GM18873 (cell line): ENCODE data around the gene MAPT.
"Not testable (repeated sequence)": the region's sequence is repeated elsewhere in the genome, so short reads cannot be mapped to it uniquely, and the experiment has no call there.

Source experiments
- ATAC-seq: cut with Tn5 transposase; IDR thresholded peaks from one replicate; pipeline ENCODE4 v1.9.1; 2021; ENCODE audit warnings: mild to moderate bottlenecking, moderate library complexity, moderate number of reproducible peaks; ENCODE audit not compliant: unreplicated experiment, low FRiP score

MAPT gene

DNA sequence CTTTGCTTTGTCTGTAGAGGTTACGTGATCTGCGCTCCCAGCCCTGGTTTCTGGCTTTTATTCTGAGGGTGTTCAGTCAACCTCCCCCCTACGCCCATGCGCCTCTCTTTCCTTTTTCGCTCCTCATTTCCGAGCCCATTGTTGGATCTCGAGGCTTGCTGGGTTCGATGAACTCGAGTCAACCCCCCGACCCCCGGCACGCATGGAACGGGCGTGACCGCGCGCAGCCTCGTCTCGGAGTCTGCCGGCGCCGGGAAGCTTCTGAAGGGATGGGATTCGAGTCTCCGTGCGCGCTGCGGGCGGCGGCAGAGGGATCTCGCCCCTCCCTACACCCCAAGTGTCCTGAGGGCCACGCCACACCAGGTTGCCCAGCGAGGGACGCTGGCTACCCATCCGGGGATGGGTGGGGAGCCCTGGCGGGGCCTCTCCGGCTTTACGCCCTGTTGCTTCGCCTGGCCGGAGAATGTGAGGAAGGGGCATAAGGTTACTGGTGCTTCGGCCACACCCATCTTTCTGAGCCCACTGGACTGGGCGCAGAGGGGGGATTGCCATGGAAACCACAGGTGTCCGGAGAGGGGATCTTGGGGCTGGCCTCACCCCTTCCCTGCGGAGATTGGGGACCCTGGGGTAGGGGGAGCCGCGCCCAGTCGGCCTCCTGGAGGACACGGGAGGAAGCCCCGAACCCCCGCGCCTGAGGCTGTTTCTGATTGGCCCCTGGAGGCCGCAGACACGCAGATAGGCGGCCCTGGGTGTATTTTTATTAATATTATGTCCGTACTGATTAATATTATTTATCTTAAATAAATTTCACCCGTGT is 1.8 kb downstream of the MAPT start:
- no peak for ATAC-seq

DNA sequence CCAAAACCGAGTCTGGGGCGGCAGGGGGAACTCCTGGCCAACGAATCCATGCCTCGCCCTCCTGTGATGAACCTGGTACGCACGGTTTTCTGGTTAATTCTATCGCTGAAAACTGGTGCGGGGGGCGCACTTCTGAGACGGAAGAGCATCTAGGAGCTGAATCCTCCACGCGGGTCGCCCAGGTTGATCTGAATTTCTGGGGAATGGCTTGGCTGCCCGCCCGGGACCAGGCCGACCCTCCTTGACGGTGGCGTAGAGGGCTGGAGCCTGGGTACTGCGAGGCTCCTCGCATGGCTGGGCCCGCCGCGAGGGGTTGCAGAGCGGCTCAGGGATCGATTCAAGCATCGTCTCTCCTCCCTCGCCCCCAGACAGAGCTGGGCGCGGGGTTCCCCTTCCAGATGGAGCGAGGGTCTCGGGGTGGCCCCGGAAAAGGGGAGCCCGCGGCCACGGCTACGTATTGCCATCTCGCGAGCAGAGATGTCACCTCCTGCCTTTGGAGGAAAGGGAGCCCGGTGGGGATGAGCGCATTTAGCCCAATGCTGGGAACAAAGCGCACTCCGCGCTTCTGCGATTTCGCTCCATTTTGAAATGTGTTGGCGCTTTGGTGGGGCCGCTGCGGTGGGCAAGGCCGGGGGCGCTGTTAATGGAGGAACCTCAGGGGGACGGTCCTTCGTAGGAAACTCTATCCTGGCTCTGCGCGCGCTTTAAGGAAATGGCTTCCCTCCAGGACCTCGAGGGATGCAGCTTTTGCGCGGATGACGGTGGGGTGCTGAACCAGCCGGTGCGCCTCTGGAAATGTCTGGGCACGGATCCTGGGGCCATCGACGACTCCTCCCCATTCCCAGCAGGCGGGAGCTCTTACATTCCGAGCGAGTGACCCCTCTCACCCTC is 2.7 kb downstream of the MAPT start:
- no peak for ATAC-seq

DNA sequence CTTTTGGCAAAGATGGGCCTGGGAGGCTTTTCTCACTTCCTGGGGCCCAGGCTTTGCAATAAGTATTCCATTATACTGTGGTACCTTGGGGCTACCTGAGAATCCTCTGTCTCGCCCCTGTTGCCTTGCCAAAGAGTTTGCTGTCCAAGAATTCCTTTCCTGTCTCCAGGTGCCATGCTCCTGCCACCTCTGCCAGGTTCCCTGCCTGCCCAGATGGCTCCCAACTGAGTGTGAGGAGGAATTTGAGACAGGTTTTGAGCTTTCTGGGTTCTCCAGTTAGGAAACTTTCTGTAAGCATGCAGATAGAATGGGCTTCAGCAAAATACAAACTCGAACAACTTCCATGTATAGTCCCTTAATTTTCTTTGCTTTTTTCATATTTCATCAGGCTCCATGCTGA is 5.8 kb downstream of the MAPT start:
- no peak for ATAC-seq

DNA sequence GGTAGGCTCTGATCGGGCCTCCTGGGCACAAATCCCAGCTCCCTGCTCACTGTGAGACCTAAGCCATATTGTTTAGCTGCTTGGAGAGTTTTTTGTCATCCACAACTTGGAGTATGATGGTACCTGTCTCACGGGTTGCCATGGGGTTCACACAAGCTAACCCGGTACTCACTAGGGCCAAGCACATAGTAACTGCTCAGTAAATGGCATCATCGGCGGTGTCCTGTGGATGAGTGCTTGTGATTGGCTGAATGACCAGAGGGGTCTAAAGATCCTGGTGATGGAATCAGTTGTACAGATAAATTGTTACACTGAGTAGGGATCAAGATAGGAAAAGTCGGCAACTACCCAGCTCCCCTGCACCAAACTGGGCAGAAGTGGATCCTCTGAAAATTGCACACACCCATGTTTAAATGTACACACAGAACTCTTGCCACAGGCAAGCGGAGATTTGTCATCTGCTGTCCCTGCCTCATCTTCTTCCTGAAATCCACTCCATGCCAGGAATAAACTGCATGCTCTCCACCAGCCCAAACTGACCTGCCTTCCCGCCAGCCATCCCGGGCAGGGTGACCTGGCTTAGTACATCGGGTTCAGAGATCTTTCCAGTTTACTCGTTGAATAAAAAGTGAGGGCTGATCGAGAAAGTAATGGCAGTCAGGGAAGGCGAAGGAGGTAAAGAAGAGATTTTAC is 6.5 kb downstream of the MAPT start:
- no peak for ATAC-seq

DNA sequence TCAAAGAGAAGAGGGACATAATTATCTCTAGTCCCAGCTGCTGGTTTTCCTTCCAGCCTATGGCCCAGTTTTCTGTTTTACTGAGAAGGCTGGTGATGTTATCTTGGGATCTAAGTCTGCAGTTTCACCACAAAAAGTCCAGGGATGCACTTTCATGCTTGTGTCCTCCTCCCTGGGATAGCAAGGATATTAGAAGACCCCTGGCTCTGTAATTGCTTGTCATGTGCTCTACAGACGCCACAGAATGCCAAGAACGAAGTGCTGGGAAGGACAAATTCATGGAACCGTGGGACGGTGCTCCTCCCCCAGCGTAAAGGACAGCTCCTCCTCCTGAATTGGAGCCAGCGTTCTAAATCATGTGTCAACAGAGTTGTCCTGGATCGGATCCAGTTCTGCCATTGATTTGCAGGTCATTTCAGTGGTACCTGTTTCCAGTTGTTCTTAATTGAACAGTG is 8.6 kb downstream of the MAPT start:
- ATAC-seq = no peak

- ATAC-seq = no peak
Measured at GRCh38 chr17:45904866-45905265, 10.5 kb downstream of the MAPT start.

DNA sequence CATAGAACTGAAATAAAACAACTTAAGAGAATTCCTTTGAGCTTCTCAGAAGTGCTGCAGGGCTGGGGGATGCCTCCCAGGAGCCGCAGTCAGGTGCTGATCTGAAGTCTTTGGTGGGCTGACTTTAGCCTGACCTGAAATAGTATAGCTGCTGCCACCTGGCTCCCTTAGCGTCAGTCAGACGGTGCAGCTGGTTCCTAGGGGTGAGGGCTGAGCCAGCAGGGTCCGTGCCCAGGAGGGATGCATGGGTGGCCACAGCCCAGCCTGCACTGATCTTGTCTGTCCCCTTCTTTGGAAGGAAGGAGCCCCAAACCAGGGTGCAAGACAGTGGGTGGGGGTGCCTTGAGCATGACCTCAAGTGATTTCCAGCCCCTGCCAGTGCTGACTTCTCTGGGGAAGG is 11.5 kb downstream of the MAPT start:
- no peak for ATAC-seq

- ATAC-seq = no peak
Measured at GRCh38 chr17:45906237-45906636, 11.9 kb downstream of the MAPT start.

GRCh38 chr17:45906927-45907622 is 12.7 kb downstream of the MAPT start:
- no peak for ATAC-seq

- ATAC-seq = no peak
Measured at GRCh38 chr17:45907750-45908395, 13.5 kb downstream of the MAPT start.

GRCh38 chr17:45908460-45908859 is 14.1 kb downstream of the MAPT start:
- ATAC-seq = no peak

DNA sequence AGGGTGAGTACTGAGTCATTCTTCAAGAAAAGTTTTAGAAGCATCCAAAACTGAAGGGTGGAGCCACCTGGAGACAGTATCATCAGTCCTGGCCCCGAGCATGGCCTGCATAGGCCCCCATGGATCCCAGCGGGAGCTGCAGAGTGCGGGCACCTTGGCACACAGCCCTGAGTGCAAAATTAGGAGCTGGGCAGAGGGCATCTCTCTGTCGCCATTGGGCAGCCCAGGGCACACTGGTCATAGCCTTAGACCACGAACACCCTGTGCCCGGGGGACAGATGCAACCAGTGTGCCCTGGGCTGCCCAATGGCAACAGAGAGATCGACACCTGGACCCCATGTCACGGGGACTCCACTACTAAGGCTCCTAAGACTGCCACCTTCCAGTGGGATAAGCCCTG is 14.6 kb downstream of the MAPT start:
- no peak for ATAC-seq

GRCh38 chr17:45910667-45911066 is 16.3 kb downstream of the MAPT start:
- ATAC-seq = no peak

DNA sequence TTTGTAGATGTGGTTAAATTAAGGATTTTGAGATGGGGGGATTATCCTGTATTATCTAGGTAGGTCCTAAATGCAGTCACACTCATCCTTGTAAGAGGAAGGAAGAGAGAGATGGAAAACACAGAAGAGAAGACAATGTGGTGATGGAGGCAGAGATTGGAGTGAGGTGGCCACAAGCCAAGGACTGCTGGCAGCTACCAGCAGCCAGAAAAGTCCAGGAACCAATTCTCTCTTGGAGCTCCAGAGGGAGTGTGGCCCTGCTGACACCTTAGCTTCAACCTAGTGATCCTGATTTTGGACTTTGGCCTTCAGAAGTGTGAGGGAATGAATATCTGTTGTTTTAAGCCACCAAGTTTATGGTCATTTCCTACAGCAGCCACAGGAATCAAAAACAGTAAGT is 18.0 kb downstream of the MAPT start:
- no peak for ATAC-seq

DNA sequence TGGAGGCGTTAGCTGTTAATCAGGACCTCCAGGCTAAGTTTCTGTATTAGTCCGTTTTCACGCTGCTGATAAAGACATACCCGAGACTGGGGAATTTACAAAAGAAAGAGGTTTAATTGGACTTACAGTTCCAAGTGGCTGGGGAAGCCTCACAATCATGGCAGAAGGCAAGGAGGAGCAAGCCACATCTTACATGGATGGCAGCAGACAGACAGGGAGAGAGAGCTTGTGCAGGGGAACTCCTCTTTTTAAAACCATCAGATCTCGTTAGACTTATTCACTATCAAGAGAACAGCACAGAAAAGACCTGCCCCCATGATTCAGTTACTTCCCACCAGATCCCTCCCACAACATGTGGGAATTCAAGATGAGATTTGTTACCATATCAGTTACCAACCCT is 18.7 kb downstream of the MAPT start:
- ATAC-seq = not testable (repeated sequence)

DNA sequence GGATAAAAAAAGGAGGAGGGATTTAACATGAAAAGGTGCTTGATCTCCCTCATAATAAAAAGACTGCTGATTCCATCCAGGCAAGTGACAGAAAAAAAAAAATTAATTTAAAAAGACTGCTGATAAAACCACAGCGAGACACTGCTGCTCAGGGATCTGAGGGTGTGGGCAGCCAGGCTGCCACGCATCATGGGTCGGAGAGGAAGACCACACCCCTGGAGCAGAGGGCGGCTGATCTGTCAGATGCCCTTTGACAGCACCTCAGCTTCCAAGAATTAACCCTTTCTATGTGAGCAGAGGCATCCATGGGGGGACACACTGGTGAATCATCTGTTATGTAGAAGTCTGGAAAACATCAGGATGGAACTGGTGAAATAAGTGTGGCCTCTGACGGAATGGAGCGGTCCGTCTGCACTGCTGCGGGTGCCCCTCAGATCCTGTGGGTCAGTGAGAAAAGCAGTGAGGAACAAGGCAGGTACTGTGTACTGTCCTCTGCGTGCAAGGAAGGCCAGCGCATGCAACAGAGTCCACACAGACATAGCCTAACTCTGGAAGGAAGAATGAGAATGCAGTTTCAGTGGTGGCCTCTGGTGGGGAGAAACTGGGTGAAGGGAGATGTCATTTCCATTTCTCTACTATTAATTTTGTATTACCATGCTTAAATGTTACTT is 19.8 kb downstream of the MAPT start:
- no peak for ATAC-seq

GRCh38 chr17:45915263-45915662 is 20.9 kb downstream of the MAPT start:
- ATAC-seq = no peak

GRCh38 chr17:45917081-45917480 is 22.7 kb downstream of the MAPT start:
- no peak for ATAC-seq

GRCh38 chr17:45918241-45918745 is 23.9 kb downstream of the MAPT start:
- no peak for ATAC-seq
